Stimulated activated CD4-positive, alpha-beta T cell treated with anti-CD3 and anti-CD28 coated beads, Interleukin-4, amount 100 ng/mL, for 48 hours (primary cell): ENCODE results near the gene SPRR1B.
"Not testable (repeated sequence)": the region's sequence is repeated elsewhere in the genome, so short reads cannot be mapped to it uniquely, and the experiment has no call there.

ENCODE experiments used
- DNase-seq, 2 donors: peaks; one replicate each; pipeline ENCODE4 v3.0.0-alpha.2; 2020; ENCODE audit warnings: low read depth in 2 of 2

The SPRR1B gene, protein sequence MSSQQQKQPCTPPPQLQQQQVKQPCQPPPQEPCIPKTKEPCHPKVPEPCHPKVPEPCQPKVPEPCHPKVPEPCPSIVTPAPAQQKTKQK

DNA sequence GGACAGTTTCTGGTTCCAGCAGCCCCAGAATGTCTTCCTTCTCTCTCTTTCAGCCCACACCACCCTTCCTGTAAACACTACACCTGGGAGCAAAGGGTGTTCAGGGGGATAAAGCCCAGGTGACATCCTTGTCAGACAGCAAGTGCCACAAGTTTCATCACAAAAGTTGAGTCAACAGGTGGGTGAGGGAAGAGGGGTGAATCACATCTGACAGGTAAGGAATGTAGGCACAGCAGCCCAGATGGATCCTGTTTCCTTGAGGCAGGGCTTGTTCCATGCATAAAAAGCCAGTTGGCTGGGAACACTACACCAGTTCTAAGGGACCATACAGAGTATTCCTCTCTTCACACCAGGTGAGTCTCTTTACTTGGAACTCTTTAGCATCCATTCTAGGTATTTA lies at the start of gene SPRR1B:
SPRR1B (plus strand) TSS at position 309 of the 400 bp plus-strand sequence. CDS start 1,143 bp downstream, outside the sequence.
- no peak for DNase-seq

DNA sequence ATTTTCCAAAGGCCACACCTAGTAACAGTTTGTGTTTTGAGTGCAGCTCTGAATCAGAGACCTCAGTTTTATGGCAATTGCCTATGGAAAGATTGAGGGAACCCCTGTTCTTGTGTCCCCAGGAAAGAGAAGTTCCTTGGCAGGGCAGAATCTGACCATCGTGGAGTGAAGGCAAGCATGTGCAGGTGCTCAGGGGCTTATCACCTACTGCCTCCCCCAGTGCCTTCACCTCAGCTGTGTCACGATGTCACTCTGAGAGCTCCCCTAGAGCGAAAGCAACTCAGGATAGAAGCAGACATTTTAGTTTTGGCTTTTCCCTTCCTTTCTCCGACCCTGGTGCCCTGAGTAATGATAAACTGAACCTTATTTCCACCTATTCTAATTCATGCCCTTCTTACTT lies 48.9 kb upstream of the SPRR1B start:
- DNase-seq: no peak

DNA sequence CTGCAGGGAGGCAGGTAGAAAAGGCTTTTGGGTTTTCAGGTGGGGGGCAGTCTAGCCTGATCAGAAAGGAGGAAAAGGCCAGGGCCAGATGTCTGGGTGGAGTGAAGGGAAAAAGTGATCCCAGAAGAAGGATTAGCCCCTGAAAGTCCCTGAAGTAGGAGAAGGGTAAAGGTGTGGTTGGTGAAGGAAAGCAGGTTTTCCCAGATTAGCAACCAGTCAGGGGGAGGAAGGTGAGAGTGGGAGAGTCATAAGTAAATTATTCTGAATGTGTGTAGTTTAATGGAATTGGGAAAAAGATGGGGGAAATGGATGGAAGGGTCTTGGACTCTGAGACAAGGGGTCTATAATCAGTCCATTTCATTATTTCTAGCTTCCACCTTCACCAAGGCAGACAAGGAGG lies 47.8 kb upstream of the SPRR1B start:
- DNase-seq: no peak

DNA sequence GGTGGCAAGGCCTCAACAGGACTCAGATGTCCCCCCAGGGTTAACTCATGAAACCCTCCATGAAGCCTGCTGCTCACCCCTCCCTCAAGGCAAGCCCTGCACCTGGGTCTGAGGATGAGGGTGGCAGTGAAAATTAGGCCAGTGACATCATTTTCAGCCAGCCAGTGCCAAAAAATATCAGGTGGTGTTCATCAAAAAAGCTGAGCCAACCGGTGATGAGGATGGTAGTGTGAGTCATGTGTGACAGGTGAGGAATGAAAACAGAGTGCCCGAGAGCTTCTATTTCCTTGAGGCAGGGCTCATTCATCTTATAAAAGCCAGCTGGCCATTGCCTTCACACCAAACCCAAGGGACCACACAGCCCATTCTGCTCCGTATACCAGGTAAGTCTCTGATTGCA lies 47.3 kb upstream of the SPRR1B start, which contains the start of gene SPRR1A:
SPRR1A (plus strand) TSS at position 339 of the 400 bp plus-strand sequence. CDS start 1,150 bp downstream, outside the sequence.
- DNase-seq: no peak

DNA sequence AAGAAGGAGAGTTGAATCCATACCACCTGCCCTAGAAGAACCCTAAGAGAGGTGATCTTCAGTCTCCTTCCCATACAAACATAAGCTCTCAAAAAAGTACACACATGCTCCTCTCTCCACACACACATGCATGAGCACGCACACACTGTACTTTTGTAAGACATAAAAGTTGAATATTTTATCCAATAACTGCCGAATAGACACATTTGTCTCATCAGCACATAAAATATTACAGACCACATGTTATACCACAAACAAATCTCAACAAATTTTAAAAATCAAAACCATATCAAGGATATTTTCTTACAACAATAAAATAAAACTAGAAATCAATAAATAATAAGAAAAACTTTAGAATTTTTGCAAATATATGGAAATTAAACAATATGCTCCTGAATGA lies 44.4 kb upstream of the SPRR1B start:
- DNase-seq: no peak

DNA sequence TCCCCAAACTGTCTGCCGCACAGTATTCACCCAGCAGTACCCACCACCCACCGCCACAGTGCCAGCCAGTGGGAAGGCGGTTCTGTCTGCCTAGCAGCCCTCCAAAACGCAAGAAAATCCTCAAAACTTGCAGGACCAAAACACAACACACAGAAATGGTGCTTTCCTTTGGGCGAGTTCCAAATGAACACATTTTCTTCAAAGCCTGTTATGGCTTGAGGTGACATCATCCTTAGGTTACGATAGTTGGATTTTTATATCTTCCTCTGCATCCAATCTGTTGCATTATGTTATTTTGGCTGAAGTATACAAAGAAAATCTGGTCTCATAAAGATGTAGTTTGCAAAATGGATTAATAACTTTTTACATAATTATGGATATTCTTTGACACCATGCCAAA lies 37.8 kb upstream of the SPRR1B start:
- DNase-seq: no peak

DNA sequence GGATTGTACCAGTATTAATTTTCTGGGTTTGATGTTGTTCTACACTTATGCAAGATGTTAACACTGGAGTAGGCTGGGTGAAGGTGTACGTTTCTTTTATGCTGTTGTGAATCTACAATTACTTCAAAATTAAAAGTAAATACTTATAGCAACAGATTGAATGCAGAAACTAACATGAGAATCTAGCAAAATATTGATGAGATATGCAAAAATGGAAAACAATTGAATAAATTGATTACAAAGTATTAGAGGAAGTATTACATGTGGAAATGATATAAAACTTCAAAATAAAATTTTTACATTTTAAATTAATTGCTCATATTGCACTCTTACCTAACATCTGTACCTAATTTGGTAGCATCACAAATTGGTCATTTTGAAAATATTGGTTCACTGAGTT lies 35.2 kb upstream of the SPRR1B start:
- DNase-seq: no peak

DNA sequence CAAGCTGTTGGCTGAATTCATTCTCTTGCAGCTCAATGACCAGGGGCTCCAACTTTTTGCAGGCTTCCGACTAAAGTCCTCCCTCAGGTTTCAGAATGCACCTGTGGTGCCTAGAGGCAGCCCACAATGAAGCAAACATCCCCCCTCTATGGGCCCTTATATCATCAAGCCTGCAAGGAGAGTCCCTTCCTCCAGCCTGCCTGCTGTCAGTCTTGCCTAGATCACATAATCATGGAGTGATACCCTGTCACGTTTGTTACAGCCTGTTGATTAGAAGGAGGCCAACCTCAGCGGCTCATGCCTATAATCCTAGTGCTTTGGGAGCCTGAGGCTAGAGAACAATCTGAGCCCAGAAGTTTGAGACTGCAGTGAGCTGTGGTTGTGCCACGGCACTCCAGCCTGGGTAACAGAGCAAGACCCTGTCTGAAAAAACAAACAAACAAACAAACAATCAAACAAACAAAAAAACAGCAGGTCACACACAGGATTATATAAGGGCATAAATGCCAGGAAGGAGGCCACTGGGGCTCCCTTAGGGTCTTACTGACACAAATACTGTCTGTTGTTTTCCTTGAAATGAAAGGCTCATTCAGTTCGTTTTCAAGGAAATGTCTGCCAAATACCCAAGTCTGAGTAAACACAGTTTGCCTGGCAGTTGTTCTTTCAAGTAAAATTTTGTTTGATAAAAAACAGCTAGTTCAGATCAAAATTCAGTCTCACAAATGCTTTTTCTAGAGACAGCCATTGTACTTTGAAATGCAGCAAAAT lies 34.2 kb upstream of the SPRR1B start:
- DNase-seq: no peak

DNA sequence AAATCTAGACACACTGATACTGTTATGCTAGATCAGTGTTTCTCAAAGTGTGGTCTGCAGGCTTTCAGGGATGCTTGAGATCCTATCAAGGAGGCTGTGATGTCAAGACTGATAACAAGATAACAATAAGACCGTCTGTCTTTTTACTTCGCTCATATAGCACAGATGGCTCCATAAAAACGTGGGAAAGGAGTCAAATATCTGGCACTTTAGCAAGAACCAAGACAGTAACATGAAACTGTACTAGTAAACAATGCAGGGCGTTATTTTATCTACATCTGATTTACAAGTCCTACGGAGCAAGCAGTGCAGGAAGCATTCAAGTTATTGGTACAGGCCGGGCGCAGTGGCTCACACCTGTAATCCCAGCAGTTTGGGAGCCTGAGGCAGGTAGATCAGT lies 33.1 kb upstream of the SPRR1B start:
- no peak for DNase-seq

DNA sequence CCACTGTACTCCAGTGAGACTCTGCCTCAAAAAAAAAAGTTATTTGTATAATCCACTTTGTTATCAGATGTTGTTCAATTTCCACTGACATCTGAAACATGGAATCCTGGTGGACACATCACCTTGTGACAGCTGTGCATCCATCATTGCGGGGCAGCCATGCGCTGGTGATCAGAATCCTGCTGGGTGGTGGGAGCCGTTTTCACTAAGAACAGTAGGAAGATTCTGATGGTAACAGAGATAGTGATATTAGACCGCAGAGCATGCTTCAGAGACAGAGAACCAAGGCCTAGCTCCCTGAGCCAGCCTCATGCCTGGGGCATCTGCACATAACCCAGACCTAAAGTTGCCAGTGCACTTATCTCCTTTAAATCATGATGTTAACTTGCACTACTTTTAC lies 32.5 kb upstream of the SPRR1B start:
- DNase-seq: no peak

DNA sequence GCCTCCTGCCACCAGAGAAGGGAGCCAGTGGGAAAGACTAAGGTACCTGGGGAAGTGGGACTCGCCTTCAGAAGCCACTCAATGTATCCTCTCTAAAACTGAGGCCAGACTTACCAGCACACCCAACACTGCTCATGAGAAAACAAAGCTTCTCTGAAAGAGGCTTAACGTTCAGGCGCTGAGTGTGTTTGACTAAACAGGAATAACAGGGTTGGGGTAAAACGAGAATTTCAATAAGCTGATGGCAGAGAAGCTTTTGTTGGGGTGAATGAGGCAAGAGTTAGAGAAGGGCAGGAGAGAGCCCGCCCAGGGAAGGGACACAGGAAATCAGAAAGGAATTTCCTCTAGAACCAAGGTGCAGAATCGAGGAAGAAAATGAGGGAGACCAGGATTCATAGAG lies 31.2 kb upstream of the SPRR1B start:
- no peak for DNase-seq

DNA sequence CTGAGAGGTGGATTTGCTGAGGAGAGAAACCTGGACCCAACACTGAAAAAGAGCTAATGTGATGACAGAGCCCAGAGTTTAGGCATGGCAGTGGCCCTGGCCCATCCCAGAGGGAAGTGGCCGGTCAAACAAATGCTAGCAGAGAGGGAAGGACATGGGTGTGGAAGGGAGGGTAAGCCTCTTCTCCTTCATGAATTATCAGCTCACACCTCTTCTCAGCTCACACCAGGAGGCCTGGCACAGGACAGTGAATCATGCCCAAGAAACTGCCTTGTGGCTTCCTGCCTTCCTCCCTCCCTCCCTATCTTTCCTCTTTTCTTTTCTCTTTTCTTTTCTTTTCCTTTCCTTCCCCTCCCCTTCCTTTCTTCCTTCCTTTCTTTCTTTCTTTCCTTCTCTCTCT lies 30.7 kb upstream of the SPRR1B start:
- DNase-seq: no peak

DNA sequence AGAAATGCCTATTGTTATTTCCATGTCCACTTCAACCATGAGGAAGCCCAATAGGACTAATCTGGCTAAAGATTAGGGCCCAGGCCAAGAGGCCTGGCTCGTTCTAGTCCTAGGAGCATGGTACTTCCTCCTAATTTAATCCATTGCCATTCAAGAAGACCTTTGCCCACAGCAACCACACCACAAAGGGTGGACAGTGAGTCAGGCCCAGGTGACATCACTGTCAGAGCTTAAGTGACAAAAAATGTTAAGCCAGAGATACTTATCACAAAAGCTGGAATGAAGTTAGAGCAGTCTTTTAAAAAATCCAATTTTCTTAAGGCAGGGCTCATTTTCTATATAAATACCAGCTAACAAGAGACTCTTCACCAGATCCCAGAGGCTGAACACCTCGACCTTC lies 29.6 kb upstream of the SPRR1B start, which contains the start of gene SPRR3:
SPRR3 (plus strand) TSS at position 368 of the 400 bp plus-strand sequence. CDS start 1,272 bp downstream, outside the sequence.
- DNase-seq: no peak

DNA sequence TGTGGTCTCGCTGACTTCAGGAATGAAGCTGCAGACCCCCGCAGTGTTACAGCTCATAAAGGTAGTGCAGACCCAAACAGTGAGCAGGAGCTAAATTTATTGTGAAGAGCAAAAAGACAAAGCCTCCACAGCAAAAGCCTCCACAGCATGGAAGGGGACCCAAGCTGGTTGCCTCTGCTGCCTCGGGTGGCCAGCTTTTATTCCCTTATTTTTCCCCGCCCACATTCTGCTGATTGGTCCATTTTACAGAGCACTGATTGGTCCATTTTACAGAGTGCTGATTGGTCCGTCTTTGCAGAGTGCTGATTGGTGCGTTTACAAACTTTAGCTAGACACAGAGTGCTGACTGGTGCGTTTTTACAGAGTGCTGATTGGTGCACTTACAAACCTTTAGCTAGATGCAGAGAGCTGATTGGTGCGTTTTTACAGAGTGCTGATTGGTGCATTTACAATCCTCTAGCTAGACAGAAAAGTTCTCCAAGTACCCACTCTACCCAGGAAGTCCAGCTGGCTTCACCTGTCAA lies 19.7 kb upstream of the SPRR1B start:
- DNase-seq: not testable (repeated sequence)

DNA sequence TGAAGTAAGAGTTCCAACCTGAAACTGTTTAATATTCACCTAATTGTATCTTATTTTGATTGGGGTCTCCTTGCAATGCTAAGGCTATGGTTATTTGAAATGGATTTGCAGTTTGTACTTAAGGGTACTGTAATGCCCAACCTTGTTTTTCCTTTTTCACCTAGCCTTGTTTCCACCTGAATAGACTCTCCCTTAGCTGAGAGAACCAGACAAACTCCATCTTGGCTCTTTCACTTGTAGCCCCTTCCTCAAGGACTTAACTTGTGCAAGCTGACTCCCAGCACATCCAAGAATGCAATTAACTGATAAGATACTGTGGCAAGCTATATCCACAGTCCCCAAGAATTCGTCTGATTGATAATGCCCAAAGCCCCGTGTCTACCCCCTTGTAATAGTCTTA lies 9.2 kb upstream of the SPRR1B start:
- DNase-seq: not testable (repeated sequence)

DNA sequence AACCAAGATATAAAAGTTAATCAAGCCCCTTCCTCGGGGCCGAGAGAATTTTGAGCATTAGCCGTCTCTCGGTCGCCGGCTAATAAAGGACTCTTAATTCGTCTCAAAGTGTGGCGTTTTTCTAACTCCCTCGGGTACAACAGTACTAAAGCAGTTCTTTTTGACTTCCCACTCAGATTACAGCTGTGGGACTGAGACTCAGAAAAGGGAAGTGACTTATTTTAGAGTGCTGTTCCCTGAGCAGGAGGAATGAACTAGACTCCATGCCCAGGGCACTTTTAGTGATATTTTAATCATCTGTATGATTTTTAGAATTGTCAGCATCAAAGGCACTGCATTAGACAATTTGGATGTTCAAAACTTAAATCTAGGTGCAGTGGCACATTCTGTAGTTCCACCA lies 8.7 kb upstream of the SPRR1B start:
- not testable (repeated sequence) for DNase-seq

DNA sequence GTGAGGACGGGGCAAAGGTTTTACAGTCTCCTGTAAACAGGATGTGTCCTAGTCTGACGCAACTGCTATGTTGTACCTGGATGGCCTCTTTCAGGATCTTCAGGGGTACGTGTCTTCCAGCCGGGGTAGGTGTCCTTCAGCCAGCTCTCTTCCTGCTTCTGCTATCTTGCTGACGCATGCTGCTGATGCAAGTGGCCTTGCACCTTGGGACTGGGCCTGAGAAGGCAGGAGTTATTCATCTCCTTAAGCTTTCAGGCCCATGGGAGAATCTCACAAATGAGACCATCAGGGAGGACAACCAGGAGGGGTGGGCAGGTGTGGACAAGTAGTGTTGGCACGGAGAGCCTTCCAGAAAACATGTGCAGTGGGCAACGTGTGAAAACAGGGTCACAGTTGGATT lies 7.9 kb upstream of the SPRR1B start:
- no peak for DNase-seq

DNA sequence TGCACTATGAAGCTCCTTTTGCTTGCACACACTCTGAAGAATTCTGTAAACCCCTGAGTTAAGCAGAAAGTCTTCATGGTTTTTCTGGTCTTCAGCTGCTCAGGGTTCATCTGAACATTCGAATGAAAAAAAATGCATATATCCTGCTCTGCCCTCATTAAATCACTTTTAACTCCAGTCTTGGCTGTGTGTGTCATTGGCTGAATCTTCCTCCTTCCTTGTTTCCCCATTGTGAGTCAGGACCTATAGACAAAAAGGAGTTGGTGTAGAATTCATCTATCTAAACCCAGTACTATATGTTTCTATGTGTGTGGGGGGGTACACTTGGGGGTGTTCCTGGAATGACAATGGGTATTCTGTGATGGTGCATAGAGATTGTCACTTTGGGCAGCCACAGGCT lies 6.6 kb upstream of the SPRR1B start:
- DNase-seq: no peak

DNA sequence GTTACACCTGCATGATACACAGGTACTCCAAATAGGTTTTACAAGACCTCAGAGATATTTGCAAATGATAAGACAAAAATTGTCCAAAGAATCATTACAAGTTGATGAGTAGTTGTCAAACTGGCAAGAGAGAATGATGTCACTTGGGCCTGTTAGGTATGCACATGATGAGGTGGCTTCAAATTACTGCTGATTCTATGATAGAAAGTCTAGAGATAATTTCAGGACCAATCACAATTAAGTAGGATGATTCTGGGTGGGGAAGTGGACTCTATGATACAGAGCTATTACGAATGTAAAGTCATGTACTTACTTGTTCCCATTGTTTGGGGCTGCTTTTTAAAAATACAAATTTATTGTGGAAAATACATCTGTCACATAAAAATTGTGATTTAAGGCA lies 5.2 kb upstream of the SPRR1B start:
- DNase-seq: no peak

DNA sequence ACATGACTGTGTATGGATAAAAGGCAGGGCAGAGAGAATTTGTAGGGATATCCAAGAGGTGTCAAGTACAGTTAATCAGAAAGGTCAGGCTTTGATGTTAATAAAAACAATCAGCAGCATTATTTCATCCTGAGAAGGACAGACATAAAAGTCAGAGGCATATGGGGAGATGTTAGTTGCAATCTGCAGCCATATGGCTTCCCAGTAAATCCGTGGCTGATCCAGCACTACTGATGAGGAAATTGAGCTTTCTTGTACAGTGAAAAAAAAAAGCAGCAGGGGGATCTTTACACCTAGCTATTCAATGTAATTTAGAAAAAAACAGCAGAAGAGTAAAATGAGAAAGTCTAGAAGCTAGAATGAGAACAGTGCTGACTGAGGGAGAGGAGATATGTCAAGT lies 2.2 kb upstream of the SPRR1B start:
- no peak for DNase-seq

DNA sequence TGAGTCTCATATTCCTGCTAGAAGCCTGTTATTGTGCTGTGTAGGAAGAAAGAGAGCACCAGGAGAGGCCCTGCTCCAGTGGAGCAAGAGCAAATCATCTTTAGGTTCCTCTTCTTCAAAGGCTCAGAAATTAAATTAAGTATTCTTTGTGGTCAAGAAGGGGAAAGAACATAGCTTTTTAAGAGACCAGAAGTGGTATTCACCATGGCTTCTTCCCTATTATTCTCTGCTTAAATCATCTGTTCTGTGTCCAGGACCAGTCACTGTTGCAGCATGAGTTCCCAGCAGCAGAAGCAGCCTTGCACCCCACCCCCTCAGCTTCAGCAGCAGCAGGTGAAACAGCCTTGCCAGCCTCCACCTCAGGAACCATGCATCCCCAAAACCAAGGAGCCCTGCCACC lies 1.1 kb downstream of the SPRR1B start:
- no peak for DNase-seq

DNA sequence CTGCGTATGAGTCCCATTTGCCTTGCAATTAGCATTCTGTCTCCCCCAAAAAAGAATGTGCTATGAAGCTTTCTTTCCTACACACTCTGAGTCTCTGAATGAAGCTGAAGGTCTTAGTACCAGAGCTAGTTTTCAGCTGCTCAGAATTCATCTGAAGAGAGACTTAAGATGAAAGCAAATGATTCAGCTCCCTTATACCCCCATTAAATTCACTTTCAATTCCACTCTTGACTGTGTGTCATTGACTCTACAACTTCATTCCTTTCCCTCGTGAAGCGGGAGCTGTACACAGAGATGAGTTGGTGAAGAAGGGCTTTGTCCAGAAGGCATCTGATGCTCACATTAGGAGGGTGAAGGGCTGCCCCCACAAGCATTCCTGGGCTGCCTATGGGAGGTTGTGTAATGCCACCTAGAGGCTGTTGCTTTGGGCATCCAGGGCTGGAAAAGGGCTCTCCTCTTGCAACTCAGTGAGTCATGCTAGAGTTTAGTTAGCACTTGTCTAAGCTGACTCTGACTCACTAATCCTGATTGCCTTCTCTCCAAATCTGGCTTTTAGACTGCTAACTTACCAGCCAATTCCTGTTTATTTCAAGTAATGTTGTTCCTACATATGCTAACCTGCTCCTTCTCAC lies 1.8 kb downstream of the SPRR1B start:
- no peak for DNase-seq

DNA sequence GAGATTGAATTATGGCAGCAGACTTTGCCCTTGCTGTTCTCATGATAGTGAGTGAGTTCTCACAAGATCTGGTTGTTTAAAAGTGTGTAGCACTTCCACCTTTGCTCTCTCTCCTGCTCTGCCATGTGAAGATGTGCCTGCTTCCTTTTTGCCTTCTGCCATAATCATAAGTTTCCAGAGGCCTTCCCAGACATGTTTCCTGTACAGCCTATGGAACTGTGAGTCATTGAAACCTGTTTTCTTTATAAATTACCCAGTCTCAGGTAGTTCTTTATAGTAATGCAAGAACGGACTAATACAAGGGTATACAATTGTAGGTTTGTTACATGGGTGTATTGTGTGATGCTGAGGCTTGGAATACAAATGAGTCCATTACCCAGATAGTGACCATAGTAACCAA lies 4.2 kb downstream of the SPRR1B start:
- no peak for DNase-seq
